ENCODE measurements around the gene PRPF6. TPM values are rescaled to one million over a fixed set of nuclear protein-coding genes. Genes with fewer than 3 reads are reported as not detected.
"Not testable (repeated sequence)": the region's sequence is repeated elsewhere in the genome, so short reads cannot be mapped to it uniquely, and the experiment has no call there.

Gene PRPF6
- total RNA-seq, 1 donor from 2014 or later: 42.4 TPM

GRCh38 chr20:64010711-64011237 lies 29.8 kb downstream of the PRPF6 start:
- DNase-seq (ENCODE audit: low read depth): no peak

- DNase-seq (ENCODE audit: low read depth): no peak
These were observed 30.4 kb downstream of the PRPF6 start for GRCh38 chr20:64011366-64011779.

- DNase-seq (ENCODE audit: low read depth): not testable (repeated sequence)
These were observed 31.6 kb downstream of the PRPF6 start for GRCh38 chr20:64012385-64013154.

GRCh38 chr20:64015635-64016034 lies 34.7 kb downstream of the PRPF6 start:
- no peak for DNase-seq (ENCODE audit: low read depth)

- DNase-seq (ENCODE audit: low read depth): no peak
These were observed 40.4 kb downstream of the PRPF6 start for GRCh38 chr20:64021124-64021975.

- no peak for DNase-seq (ENCODE audit: low read depth)
These were observed 41.9 kb downstream of the PRPF6 start for GRCh38 chr20:64022671-64023360.

- no peak for DNase-seq (ENCODE audit: low read depth)
These were observed 42.6 kb downstream of the PRPF6 start for GRCh38 chr20:64023361-64024140.

- DNase-seq (ENCODE audit: low read depth): no peak
These were observed 43.4 kb downstream of the PRPF6 start for GRCh38 chr20:64024141-64024990.

- DNase-seq (ENCODE audit: low read depth): no peak
These were observed 44.3 kb downstream of the PRPF6 start for GRCh38 chr20:64025101-64025825.

- DNase-seq (ENCODE audit: low read depth): no peak
These were observed 45.0 kb downstream of the PRPF6 start for GRCh38 chr20:64025826-64026412.

- DNase-seq (ENCODE audit: low read depth): no peak
These were observed 47.2 kb downstream of the PRPF6 start for GRCh38 chr20:64027981-64028685.

- no peak for DNase-seq (ENCODE audit: low read depth)
These were observed 48.6 kb downstream of the PRPF6 start for GRCh38 chr20:64029293-64030117.

GRCh38 chr20:64030371-64031134 lies 49.6 kb downstream of the PRPF6 start:
- DNase-seq (ENCODE audit: low read depth): no peak

GRCh38 chr20:64031822-64032314 lies 50.9 kb downstream of the PRPF6 start:
- DNase-seq (ENCODE audit: low read depth): no peak

- no peak for DNase-seq (ENCODE audit: low read depth)
These were observed 52.0 kb downstream of the PRPF6 start for GRCh38 chr20:64032706-64033624.
